CD14-positive monocyte (primary cell): Measurements from ENCODE around the gene EYA4. TPM values are rescaled to one million over a fixed set of nuclear protein-coding genes. Genes with fewer than 3 reads are reported as not detected.

Source experiments
- DNase-seq, 3 donors: peaks; one replicate each; pipeline ENCODE4 v3.0.0-alpha.2; 2011 to 2022
- H2AFZ ChIP-seq: 2 replicates; pipeline ENCODE4 v1.6.0; 2012; ENCODE audit warnings: mild to moderate bottlenecking, low read depth, low read length, inconsistent platforms; ENCODE audit not compliant: insufficient read depth, poor library complexity, severe bottlenecking
- H3K27ac ChIP-seq, 2 donors: 1 replicate in 1 of 2; 2 replicates in 1 of 2; pipeline ENCODE4 v1.5.1; 2012 to 2013; ENCODE audit warnings: low read length in 2 of 2, control low read depth in 1 of 2, inconsistent platforms in 1 of 2, low read depth in 1 of 2, mild to moderate bottlenecking in 1 of 2
- H3K27me3 ChIP-seq, 2 donors: one replicate each; pipeline versions ENCODE4 v1.6.0 to v1.6.1; 2011 to 2013; ENCODE audit warnings: low read length in 2 of 2; ENCODE audit not compliant: control insufficient read depth in 2 of 2, insufficient read depth in 2 of 2
- H3K36me3 ChIP-seq, 2 donors: replicated peaks in 1 of 2; 1 replicate in 1 of 2; 2 replicates in 1 of 2; pipeline versions ENCODE4 v1.5.1 to v1.6.1; 2012 to 2013; ENCODE audit warnings: low read length in 2 of 2, control low read depth in 1 of 2, inconsistent platforms in 1 of 2, mild to moderate bottlenecking in 1 of 2; ENCODE audit not compliant: insufficient read depth in 2 of 2, control insufficient read depth in 1 of 2
- H3K4me1 ChIP-seq, 2 donors: 1 replicate in 1 of 2; 2 replicates in 1 of 2; pipeline versions ENCODE4 v1.5.1 to v1.6.1; 2012 to 2013; ENCODE audit warnings: low read length in 2 of 2, control low read depth in 1 of 2, inconsistent platforms in 1 of 2, mild to moderate bottlenecking in 1 of 2, moderate library complexity in 1 of 2; ENCODE audit not compliant: insufficient read depth in 2 of 2, control insufficient read depth in 1 of 2
- H3K4me2 ChIP-seq: replicated peaks from 2 replicates; pipeline ENCODE3; 2012; ENCODE audit warnings: low read length, moderate library complexity, mild to moderate bottlenecking; ENCODE audit not compliant: poor library complexity, severe bottlenecking; ENCODE audit errors: extremely low read depth
- H3K4me3 ChIP-seq, 3 experiments: fragments of 200-600 bp in 1 of 3; sonication (generic) in 1 of 3; replicated peaks in 1 of 3; 1 replicate in 2 of 3; 2 replicates in 1 of 3; pipeline ENCODE4 v1.5.1; 2011 to 2013; ENCODE audit warnings: low read length in 3 of 3, mild to moderate bottlenecking in 3 of 3, control low read depth in 2 of 3, low read depth in 2 of 3, inconsistent platforms in 1 of 3, moderate library complexity in 1 of 3
- H3K79me2 ChIP-seq: 2 replicates; pipeline ENCODE4 v1.6.0; 2012; ENCODE audit warnings: mild to moderate bottlenecking, control low read depth, inconsistent platforms, low read length, moderate library complexity; ENCODE audit not compliant: insufficient read depth
- H3K9ac ChIP-seq: 2 replicates; pipeline ENCODE4 v1.6.0; 2017; ENCODE audit warnings: low read length, mild to moderate bottlenecking; ENCODE audit not compliant: insufficient read depth, poor library complexity, severe bottlenecking
- H3K9me3 ChIP-seq, 2 donors: replicated peaks in 1 of 2; 1 replicate in 1 of 2; 2 replicates in 1 of 2; pipeline versions ENCODE4 v1.5.1 to v1.6.1; 2012 to 2013; ENCODE audit warnings: low read length in 2 of 2, control low read depth in 1 of 2; ENCODE audit not compliant: control insufficient read depth in 1 of 2, insufficient read depth in 1 of 2
- H4K20me1 ChIP-seq: 2 replicates; pipeline ENCODE4 v1.6.0; 2012; ENCODE audit warnings: mild to moderate bottlenecking, low read length, control low read depth, moderate library complexity; ENCODE audit not compliant: insufficient read depth
- H3K27ac Mint-ChIP-seq, 7 donors: one replicate each; pipeline ENCODE4 v1.8.0; 2020; ENCODE audit warnings: mild to moderate bottlenecking in 7 of 7, mixed read lengths in 7 of 7, moderate library complexity in 6 of 7, inconsistent platforms in 2 of 7
- H3K27me3 Mint-ChIP-seq, 3 donors: one replicate each; pipeline ENCODE4 v1.8.0; 2021 to 2022; ENCODE audit warnings: low read depth in 3 of 3, mild to moderate bottlenecking in 3 of 3, mixed read lengths in 3 of 3, moderate library complexity in 3 of 3, inconsistent platforms in 1 of 3
- H3K36me3 Mint-ChIP-seq, 2 donors: one replicate each; pipeline ENCODE4 v1.8.0; 2020; ENCODE audit warnings: mixed read lengths in 2 of 2, inconsistent platforms in 1 of 2, mild to moderate bottlenecking in 1 of 2
- H3K4me1 Mint-ChIP-seq: one replicate; pipeline ENCODE4 v1.8.0; 2020; ENCODE audit warnings: mild to moderate bottlenecking, mixed read lengths
- H3K4me3 Mint-ChIP-seq, 2 donors: one replicate each; pipeline ENCODE4 v1.8.0; 2020; ENCODE audit warnings: mild to moderate bottlenecking in 2 of 2, mixed read lengths in 2 of 2, moderate library complexity in 1 of 2
- H3K9me3 Mint-ChIP-seq, 7 donors: one replicate each; pipeline ENCODE4 v1.8.0; 2020 to 2022; ENCODE audit warnings: mixed read lengths in 7 of 7, mild to moderate bottlenecking in 6 of 7, moderate library complexity in 6 of 7, inconsistent platforms in 2 of 7
- WGBS: methylation state at CpG from one replicate; pipeline ENCODE4 v1.1.5; 2013; ENCODE audit warnings: missing lambda C conversion rate; ENCODE audit not compliant: insufficient coverage; 5-methylcytosine and 5-hydroxymethylcytosine counted together
- intact Hi-C, 2 donors: fragments of 100-400 bp; cut with micrococcal nuclease; formaldehyde crosslinking; loops; one replicate each; pipeline versions ENCODE4 v1.15.0 to v1.15.1; 2023
- polyA plus RNA-seq, 3 donors: library from polyadenylated mRNA; depleted of rRNA in 1 of 3; unstranded in 2 of 3; stranded (reverse) in 1 of 3; fragments of 300-500 nt in 2 of 3; fragments of >200 nt in 1 of 3; fragmentation: Illumina TruSeq in 2 of 3; gene quantifications; 1 replicate in 2 of 3; 2 replicates in 1 of 3; pipeline ENCODE4 v1.2.3, GENCODE V29; 2012 to 2021
- TF ChIP-seq, protein P1 (sequence below): fragments of 200-600 bp; IDR thresholded peaks from one replicate; pipeline ENCODE4 v1.8.0; 2022; ENCODE audit warnings: antibody characterized with exemption, mild to moderate bottlenecking

The EYA4 gene
- polyA plus RNA-seq, 3 donors = not detected

DNA sequence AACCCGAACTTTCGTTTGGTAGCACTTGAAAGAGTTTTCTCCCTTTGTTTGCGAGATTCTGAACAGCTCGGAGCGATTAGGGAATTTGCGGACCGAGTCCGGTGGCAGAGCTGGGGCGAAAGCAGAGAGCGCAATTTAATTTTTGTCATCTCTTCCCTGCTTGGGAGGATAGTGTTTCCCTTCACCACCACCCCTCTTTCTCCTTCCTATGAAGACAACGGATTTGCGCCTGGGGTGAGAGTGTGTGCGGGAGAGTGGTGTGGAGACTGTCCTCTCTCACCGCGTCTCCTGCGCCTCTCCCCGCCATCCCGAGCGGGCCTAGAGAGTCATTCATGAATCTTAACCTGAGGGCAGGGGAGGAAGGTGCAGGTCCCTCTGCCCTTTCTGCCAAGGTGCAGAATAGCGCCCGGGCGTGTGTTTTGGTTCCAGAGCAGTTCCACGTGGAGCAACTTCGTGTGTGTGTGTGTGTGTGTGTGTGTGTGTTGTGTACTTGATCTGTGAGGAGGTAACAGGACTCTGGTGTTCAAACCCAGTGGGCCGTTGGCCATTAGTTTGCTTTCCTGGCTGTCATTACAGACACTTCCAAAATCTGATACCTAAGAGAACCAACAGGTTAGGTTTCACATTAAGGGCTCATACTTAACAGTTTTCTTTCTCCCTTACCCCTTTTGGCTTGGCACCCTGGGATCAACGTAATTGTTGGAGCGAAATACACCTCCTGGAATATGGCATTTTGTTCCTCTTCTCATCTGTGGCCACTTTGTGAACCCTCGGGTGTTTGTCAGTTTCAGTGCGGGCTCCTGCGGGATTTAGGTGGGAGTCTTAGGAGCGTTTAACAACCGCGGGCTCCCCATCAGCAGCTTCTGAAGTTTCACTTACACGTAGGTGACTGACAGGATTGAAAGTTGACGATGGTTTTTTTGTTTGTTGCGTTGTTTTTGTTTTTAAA lies 1.8 kb downstream of the EYA4 start:
- H3K36me3 Mint-ChIP-seq = no peaks in the 10 kb centered on the region
- no peak overlapping the region for H3K4me2 ChIP-seq
- H3K4me3 ChIP-seq = no peak overlapping the region
- intact Hi-C loops = no loop called here
- H3K9me3 Mint-ChIP-seq = peaks cover 0 to 7% (median 7%) of the 10 kb centered on the region in 7 donors
- H3K4me3 Mint-ChIP-seq = peak overlapping the region in 1 of 2 donors; percentile 80
- H3K27me3 ChIP-seq = peaks cover 42 to 73% of the 10 kb centered on the region in 2 donors
- no peaks in the 10 kb centered on the region for H3K79me2 ChIP-seq
- H3K9ac ChIP-seq = no peak overlapping the region
- H3K27ac ChIP-seq = no peak overlapping the region
- TF ChIP-seq, protein P1, sequence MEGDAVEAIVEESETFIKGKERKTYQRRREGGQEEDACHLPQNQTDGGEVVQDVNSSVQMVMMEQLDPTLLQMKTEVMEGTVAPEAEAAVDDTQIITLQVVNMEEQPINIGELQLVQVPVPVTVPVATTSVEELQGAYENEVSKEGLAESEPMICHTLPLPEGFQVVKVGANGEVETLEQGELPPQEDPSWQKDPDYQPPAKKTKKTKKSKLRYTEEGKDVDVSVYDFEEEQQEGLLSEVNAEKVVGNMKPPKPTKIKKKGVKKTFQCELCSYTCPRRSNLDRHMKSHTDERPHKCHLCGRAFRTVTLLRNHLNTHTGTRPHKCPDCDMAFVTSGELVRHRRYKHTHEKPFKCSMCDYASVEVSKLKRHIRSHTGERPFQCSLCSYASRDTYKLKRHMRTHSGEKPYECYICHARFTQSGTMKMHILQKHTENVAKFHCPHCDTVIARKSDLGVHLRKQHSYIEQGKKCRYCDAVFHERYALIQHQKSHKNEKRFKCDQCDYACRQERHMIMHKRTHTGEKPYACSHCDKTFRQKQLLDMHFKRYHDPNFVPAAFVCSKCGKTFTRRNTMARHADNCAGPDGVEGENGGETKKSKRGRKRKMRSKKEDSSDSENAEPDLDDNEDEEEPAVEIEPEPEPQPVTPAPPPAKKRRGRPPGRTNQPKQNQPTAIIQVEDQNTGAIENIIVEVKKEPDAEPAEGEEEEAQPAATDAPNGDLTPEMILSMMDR = no peak
- DNase-seq = no peak
- H2AFZ ChIP-seq = no peak overlapping the region
- H3K9me3 ChIP-seq = peaks cover 0 to 15% of the 10 kb centered on the region in 2 donors
- no peaks in the 10 kb centered on the region for H3K36me3 ChIP-seq
- H4K20me1 ChIP-seq = no peaks in the 10 kb centered on the region
- no peaks in the 10 kb centered on the region for H3K4me1 Mint-ChIP-seq
- H3K4me1 ChIP-seq = no peaks in the 10 kb centered on the region
- peaks cover 47 to 63% (median 51%) of the 10 kb centered on the region in 3 donors for H3K27me3 Mint-ChIP-seq
- 5% methylated on average over 17 of the region's 36 CpGs for WGBS
- no peak overlapping the region for H3K27ac Mint-ChIP-seq

DNA sequence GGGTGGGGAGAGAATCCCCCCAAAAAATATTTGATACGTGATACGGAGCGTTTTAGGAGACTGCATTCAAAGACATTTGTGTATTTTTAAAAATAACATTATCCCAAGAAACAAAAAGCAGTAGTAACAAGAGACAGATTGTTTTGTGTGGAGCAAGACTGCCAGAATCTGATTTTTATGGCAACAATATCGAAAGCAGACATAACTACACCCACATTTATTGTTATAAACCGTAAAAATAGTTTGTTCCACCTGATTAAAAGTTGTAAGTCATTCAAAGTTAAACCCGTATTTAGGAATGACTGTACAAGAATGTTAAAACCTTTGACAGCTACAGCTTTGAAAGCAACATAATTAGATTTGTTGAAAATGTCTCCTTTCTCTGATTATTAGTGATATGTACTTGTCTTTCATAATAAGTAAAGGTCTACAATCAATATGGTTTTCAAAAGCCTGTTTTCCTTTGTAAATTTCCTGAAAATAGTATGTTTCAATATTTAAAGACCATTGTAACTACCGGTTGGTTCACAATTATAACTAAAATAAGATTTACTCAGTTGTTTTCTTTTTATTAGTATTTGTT lies 2.7 kb downstream of the EYA4 start:
- no peak overlapping the region for H3K27ac ChIP-seq
- no peak for DNase-seq
- Mint-ChIP-seq H3K4me3 (peak overlapping the region in 1 of 2 donors; percentile 80), H3K27me3 (peaks cover 46 to 65% (median 50%) of the 10 kb centered on the region in 3 donors), H3K4me1 (no peaks in the 10 kb centered on the region), H3K9me3 (peaks cover 0 to 7% (median 7%) of the 10 kb centered on the region in 7 donors), H3K36me3 (no peaks in the 10 kb centered on the region), H3K27ac (no peak overlapping the region)
- H4K20me1 ChIP-seq = no peaks in the 10 kb centered on the region
- no peaks in the 10 kb centered on the region for H3K4me1 ChIP-seq
- no peak overlapping the region for H3K9ac ChIP-seq
- no CpG with 5 or more reads among the region's 7 CpGs for WGBS
- H3K36me3 ChIP-seq = no peaks in the 10 kb centered on the region
- H3K4me2 ChIP-seq = no peak overlapping the region
- H3K27me3 ChIP-seq = peaks cover 42 to 69% of the 10 kb centered on the region in 2 donors
- TF ChIP-seq, protein P1 = no peak
- H3K4me3 ChIP-seq = no peak overlapping the region
- intact Hi-C loops = no loop called here
- H3K79me2 ChIP-seq = no peaks in the 10 kb centered on the region
- no peak overlapping the region for H2AFZ ChIP-seq
- peaks cover 0 to 15% of the 10 kb centered on the region in 2 donors for H3K9me3 ChIP-seq
